Sigmoid colon (tissue), 7 donors: ENCODE measurements around the gene HAAO. TPM values are rescaled to one million over a fixed set of nuclear protein-coding genes. Genes with fewer than 3 reads are reported as not detected.
A peak's percentile ranks its signal among the peaks of the same experiment; 100 is the strongest.

ENCODE experiments used
- DNase-seq: peaks from one replicate; pipeline ENCODE4 v3.0.0-alpha.2; 2019
- H3K27ac ChIP-seq, 4 donors: fragments of 200-600 bp; sonication (generic); one replicate each; pipeline ENCODE4 v1.5.1; 2016 to 2019; ENCODE audit warnings: mild to moderate bottlenecking in 1 of 4
- H3K27me3 ChIP-seq, 3 donors: fragments of 200-600 bp; sonication (generic); one replicate each; pipeline ENCODE4 v1.5.1; 2019; ENCODE audit warnings: mild to moderate bottlenecking in 1 of 3
- H3K36me3 ChIP-seq, 4 donors: fragments of 200-600 bp; sonication (generic); one replicate each; pipeline ENCODE4 v1.5.1; 2016 to 2019
- H3K4me1 ChIP-seq, 4 donors: fragments of 200-600 bp; sonication (generic); one replicate each; pipeline ENCODE4 v1.5.1; 2017 to 2019
- H3K4me3 ChIP-seq, 4 donors: fragments of 200-600 bp; sonication (generic); one replicate each; pipeline ENCODE4 v1.5.1; 2017 to 2019; ENCODE audit warnings: mild to moderate bottlenecking in 2 of 4, moderate library complexity in 1 of 4
- H3K9me3 ChIP-seq, 4 donors: fragments of 200-600 bp in 3 of 4; sonication (generic) in 3 of 4; one replicate each; pipeline versions ENCODE4 v1.5.1 to v1.6.1; 2013 to 2019
- EP300 ChIP-seq, 4 donors: sonication (generic); formaldehyde crosslinking; IDR thresholded peaks; one replicate each; pipeline ENCODE4 v1.6.1; 2017; ENCODE audit warnings: antibody characterized with exemption in 4 of 4
- POLR2A ChIP-seq, 2 donors: fragments of 450-650 bp; IDR thresholded peaks; one replicate each; pipeline ENCODE4 v1.6.1; 2016; ENCODE audit warnings: antibody characterized with exemption in 2 of 2, mild to moderate bottlenecking in 2 of 2, moderate library complexity in 2 of 2
- POLR2AphosphoS5 ChIP-seq, 4 donors: sonication (generic); formaldehyde crosslinking; IDR thresholded peaks; one replicate each; pipeline ENCODE4 v1.6.1; 2017; ENCODE audit warnings: antibody characterized with exemption in 4 of 4
- WGBS, 2 donors: extraction: QIAGEN DNeasy Blood & Tissue Kit; methylation state at CpG; one replicate each; pipeline ENCODE4 v1.1.7; 2013; 5-methylcytosine and 5-hydroxymethylcytosine counted together
- intact Hi-C: fragments of 100-400 bp; cut with DNase I; formaldehyde crosslinking; loops from one replicate; pipeline ENCODE4 v1.15.1; 2023
- polyA plus RNA-seq, 3 donors: library from polyadenylated mRNA; stranded (reverse); fragments of 200-250 nt; gene quantifications; one replicate each; pipeline ENCODE4 v1.2.3, GENCODE V29; 2013
- total RNA-seq, 4 donors: library from RNA; depleted of rRNA; stranded (reverse); fragments of >200 nt; gene quantifications; one replicate each; pipeline ENCODE4 v1.1.0, GENCODE V29; 2016
- TF ChIP-seq, protein P1 (sequence below), 4 experiments: fragments of 450-650 bp in 3 of 4; fragments of 200-600 bp in 1 of 4; IDR thresholded peaks; one replicate each; pipeline ENCODE4 v1.5.1; 2016 to 2019; ENCODE audit warnings: antibody characterized with exemption in 4 of 4, mild to moderate bottlenecking in 3 of 4, moderate library complexity in 2 of 4
- donor health status: healthy with polysubstance abuse.
- donor health status: Bipolar disorder and iron deficiency.
- donor health status: healthy.

HAAO gene
- total and polyA plus RNA-seq, 7 donors = 2.5 to 37.9 (median 5.6) TPM

GRCh38 chr2:42799881-42800280, 7.5 kb upstream of the HAAO start:
- no peak for DNase-seq
- TF ChIP-seq POLR2A (IDR thresholded peaks at IDR 0.05) = no peak
- no peak for TF ChIP-seq EP300 (IDR thresholded peaks at IDR 0.05)
- TF ChIP-seq, protein P1, sequence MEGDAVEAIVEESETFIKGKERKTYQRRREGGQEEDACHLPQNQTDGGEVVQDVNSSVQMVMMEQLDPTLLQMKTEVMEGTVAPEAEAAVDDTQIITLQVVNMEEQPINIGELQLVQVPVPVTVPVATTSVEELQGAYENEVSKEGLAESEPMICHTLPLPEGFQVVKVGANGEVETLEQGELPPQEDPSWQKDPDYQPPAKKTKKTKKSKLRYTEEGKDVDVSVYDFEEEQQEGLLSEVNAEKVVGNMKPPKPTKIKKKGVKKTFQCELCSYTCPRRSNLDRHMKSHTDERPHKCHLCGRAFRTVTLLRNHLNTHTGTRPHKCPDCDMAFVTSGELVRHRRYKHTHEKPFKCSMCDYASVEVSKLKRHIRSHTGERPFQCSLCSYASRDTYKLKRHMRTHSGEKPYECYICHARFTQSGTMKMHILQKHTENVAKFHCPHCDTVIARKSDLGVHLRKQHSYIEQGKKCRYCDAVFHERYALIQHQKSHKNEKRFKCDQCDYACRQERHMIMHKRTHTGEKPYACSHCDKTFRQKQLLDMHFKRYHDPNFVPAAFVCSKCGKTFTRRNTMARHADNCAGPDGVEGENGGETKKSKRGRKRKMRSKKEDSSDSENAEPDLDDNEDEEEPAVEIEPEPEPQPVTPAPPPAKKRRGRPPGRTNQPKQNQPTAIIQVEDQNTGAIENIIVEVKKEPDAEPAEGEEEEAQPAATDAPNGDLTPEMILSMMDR (IDR thresholded peaks at IDR 0.05) = no peak
- no peak for TF ChIP-seq POLR2AphosphoS5 (IDR thresholded peaks at IDR 0.05)
- Histone ChIP-seq H3K27me3 (no peaks in the 10 kb centered on the region), H3K27ac (no peak overlapping the region), H3K4me1 (peaks cover 0 to 14% (median 13%) of the 10 kb centered on the region in 4 donors), H3K36me3 (no peaks in the 10 kb centered on the region), H3K4me3 (no peak overlapping the region), H3K9me3 (no peaks in the 10 kb centered on the region)
- intact Hi-C loops = loop anchor here (10.0 kb wide), 2 partner anchors 235 to 305 kb away; partner anchors contain the start of genes KCNG3 and MTA3
- 67 to 88% methylated on average over 4 of the region's 4 CpGs for WGBS, 2 donors

GRCh38 chr2:42797281-42797680, 4.9 kb upstream of the HAAO start:
- intact Hi-C loops = loop anchor here (10.0 kb wide), 2 partner anchors 232 to 302 kb away; partner anchors contain the start of genes KCNG3 and MTA3
- Histone ChIP-seq H3K4me3 (no peak overlapping the region), H3K27ac (no peak overlapping the region), H3K4me1 (peaks cover 0 to 29% (median 19%) of the 10 kb centered on the region in 4 donors), H3K36me3 (no peaks in the 10 kb centered on the region), H3K9me3 (no peaks in the 10 kb centered on the region), H3K27me3 (no peaks in the 10 kb centered on the region)
- WGBS, 2 donors = 78 to 80% methylated on average over 6 of the region's 6 CpGs
- TF ChIP-seq POLR2AphosphoS5 (IDR thresholded peaks at IDR 0.05) = no peak
- DNase-seq = no peak

- TF ChIP-seq EP300 (IDR thresholded peaks at IDR 0.05) (no peak), POLR2AphosphoS5 (IDR thresholded peaks at IDR 0.05) (no peak), POLR2A (IDR thresholded peaks at IDR 0.05) (no peak)
- TF ChIP-seq, protein P1 (IDR thresholded peaks at IDR 0.05) = no peak
- DNase-seq = no peak
- intact Hi-C loops = loop anchor here (10.0 kb wide), 2 partner anchors 232 to 302 kb away; partner anchors contain the start of genes KCNG3 and MTA3
- peak overlapping the region in 3 of 4 donors; percentile 13 to 82 (median 45) for H3K27ac ChIP-seq
- H3K4me3 ChIP-seq = no peak overlapping the region
- no peaks in the 10 kb centered on the region for H3K9me3 ChIP-seq
- no peaks in the 10 kb centered on the region for H3K36me3 ChIP-seq
- peaks cover 0 to 31% (median 20%) of the 10 kb centered on the region in 4 donors for H3K4me1 ChIP-seq
- H3K27me3 ChIP-seq = no peaks in the 10 kb centered on the region
- 75 to 86% methylated on average over 7 of the region's 7 CpGs for WGBS, 2 donors
These were observed 4.3 kb upstream of the HAAO start for GRCh38 chr2:42796427-42797248.

DNA sequence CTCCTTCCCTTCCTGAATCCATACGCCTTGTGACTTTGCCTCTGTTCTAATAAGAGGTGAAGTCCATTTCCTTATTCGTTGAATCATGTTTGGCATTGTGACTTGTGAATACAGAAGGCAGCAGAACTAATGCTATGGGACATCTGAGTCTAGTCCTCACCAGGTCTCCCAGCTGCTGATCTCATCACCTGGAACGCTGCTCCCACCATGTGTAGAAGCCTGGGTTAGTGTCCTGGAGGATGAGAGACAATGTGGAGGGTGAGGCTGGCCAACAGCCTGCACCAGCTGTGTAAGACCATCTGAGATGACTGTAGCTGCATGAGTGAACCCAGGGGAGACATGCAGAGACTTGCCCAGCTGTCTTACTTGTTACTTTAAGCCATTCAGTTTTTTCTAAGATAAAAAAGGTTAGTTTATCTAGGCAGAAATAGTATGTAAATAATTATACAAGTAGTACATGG, 3.5 kb upstream of the HAAO start:
- Histone ChIP-seq H3K4me3 (no peak overlapping the region), H3K9me3 (no peaks in the 10 kb centered on the region), H3K4me1 (peaks cover 0 to 26% (median 19%) of the 10 kb centered on the region in 4 donors), H3K27me3 (no peaks in the 10 kb centered on the region), H3K36me3 (no peaks in the 10 kb centered on the region), H3K27ac (peak overlapping the region in 3 of 4 donors; percentile 13 to 82 (median 45))
- WGBS, 2 donors = 35 to 54% methylated on average over 3 of the region's 3 CpGs
- intact Hi-C loops = loop anchor here (10.0 kb wide), 2 partner anchors 231 to 301 kb away; partner anchors contain the start of genes KCNG3 and MTA3
- DNase-seq = no peak
- TF ChIP-seq POLR2A (IDR thresholded peaks at IDR 0.05) (no peak), POLR2AphosphoS5 (IDR thresholded peaks at IDR 0.05) (no peak), EP300 (IDR thresholded peaks at IDR 0.05) (no peak)
- TF ChIP-seq, protein P1 (IDR thresholded peaks at IDR 0.05) = no peak

GRCh38 chr2:42795275-42795674, 2.9 kb upstream of the HAAO start:
- Histone ChIP-seq H3K27ac (peak overlapping the region in 3 of 4 donors; percentile 13 to 82 (median 45)), H3K36me3 (no peaks in the 10 kb centered on the region), H3K9me3 (no peaks in the 10 kb centered on the region), H3K4me3 (no peak overlapping the region), H3K4me1 (peaks cover 0 to 26% (median 17%) of the 10 kb centered on the region in 4 donors), H3K27me3 (no peaks in the 10 kb centered on the region)
- TF ChIP-seq EP300 (IDR thresholded peaks at IDR 0.05) (no peak), POLR2AphosphoS5 (IDR thresholded peaks at IDR 0.05) (no peak), POLR2A (IDR thresholded peaks at IDR 0.05) (no peak)
- TF ChIP-seq, protein P1 (IDR thresholded peaks at IDR 0.05) = no peak
- WGBS, 2 donors = 83 to 88% methylated on average over 6 of the region's 6 CpGs
- DNase-seq = no peak
- intact Hi-C loops = loop anchor here (10.0 kb wide), 2 partner anchors 230 to 300 kb away; partner anchors contain the start of genes KCNG3 and MTA3
